Fibroblast of skin of right biceps (primary cell): ENCODE measurements around the gene STX16.
"Not testable (repeated sequence)": the region's sequence is repeated elsewhere in the genome, so short reads cannot be mapped to it uniquely, and the experiment has no call there.

Experiments used
- DNase-seq: peaks from one replicate; pipeline ENCODE4 v3.0.0-alpha.2; 2013

STX16 gene

GRCh38 chr20:58712806-58713731 is 62.0 kb downstream of the STX16 start:
- DNase-seq = no peak

GRCh38 chr20:58713801-58714339 is 62.8 kb downstream of the STX16 start:
- no peak for DNase-seq

DNA sequence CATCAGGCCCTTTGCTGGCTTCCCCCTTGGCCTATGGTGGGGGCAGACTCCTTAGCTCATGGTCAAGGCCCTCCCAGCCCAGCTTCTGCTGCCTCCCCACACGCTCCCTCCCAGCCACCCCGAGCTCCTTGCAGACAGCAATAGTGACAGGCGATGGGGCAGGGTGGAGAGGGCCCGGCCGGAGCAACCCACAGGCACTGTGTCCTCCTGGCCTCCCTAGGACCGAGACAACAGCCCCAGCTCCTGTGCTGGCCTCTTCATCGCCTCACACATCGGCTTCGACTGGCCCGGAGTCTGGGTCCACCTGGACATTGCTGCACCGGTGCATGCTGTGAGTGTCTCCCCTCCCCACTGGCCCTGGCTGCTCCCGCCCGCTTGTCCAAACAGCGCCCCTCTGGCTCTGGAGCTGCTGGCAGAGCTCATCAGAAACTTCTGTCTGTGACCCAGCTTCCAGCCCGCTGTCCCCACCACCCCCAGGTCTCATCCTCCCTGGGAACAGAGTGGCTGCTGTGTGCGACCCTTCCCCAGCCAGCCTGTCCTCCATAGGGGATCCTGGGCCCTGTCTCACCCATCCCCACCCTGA is 63.3 kb downstream of the STX16 start:
- DNase-seq = no peak

DNA sequence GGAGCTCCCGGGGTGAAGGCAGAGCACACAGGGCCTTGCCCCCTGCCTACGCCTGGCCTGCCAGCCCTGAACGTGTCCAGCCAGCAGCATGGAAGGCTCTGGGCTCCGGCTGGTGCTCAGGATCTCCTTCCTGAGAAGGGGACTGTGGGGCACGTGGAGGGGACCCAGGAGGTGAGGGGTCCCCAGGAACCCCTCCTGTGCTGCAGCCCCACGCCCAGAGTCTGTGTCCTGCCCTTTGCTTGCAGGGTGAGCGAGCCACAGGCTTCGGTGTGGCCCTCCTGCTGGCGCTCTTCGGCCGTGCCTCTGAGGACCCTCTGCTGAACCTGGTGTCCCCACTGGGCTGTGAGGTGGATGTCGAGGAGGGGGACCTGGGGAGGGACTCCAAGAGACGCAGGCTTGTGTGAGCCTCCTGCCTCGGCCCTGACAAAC is 63.9 kb downstream of the STX16 start:
- no peak for DNase-seq

DNA sequence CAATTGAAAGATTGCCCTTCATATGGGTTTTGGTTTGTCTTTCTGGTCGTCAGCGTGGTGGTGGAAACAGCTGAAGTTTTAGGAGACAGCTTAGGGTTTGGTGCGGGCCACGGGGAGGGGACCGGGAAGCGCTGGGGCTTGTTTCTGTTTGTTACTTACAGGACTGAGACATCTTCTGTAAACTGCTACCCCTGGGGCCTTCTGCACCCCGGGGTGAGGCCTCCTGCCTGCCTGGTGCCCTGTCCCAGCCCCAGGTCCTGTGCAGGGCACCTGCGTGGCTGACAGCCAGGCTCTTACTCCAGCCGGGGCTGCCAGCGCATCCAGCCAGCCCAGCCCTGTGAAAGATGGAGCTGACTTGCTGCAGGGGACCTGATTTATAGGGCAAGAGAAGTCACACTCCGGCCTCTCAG is 64.3 kb downstream of the STX16 start:
- no peak for DNase-seq

DNA sequence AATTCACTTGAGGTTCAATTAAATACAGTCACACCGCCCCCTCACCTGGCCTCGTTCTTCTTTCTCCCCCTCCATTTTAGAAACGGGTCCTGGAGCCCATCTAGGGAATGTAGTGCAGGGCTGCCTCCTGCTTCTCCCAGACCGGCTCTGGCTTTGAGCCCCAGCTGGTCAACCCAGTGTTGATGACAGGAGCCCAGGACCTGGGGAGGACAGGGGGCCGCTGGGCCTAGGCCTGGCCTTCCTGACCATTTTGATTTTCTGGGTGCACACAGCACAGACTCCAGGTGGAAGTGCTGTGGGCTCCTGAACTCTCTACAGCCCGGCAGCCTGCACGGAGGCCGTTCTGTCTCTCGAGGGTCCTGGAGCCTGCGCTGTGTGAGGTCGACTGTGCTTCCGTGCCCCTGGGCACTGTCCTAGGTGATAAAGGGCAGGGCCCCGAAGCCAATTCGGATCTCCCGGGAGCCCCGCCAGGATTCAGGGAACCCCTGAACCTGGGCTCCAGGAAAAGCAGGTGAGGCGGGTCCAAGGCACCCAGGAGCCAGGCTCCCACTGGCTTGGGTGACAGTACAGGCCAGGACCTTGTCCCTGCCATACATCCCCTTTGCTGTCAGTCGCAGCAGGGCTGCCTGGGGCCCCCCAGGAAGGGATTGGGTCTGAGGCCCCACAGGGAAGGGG is 64.9 kb downstream of the STX16 start:
- DNase-seq = no peak

- no peak for DNase-seq
Measured at GRCh38 chr20:58716476-58717277, 65.6 kb downstream of the STX16 start.

GRCh38 chr20:58717278-58718091 is 66.4 kb downstream of the STX16 start:
- no peak for DNase-seq

- no peak for DNase-seq
Measured at GRCh38 chr20:58718121-58718563, 67.1 kb downstream of the STX16 start.

- DNase-seq = no peak
Measured at GRCh38 chr20:58718729-58719128, 67.6 kb downstream of the STX16 start.

GRCh38 chr20:58719258-58719657 is 68.2 kb downstream of the STX16 start:
- no peak for DNase-seq

DNA sequence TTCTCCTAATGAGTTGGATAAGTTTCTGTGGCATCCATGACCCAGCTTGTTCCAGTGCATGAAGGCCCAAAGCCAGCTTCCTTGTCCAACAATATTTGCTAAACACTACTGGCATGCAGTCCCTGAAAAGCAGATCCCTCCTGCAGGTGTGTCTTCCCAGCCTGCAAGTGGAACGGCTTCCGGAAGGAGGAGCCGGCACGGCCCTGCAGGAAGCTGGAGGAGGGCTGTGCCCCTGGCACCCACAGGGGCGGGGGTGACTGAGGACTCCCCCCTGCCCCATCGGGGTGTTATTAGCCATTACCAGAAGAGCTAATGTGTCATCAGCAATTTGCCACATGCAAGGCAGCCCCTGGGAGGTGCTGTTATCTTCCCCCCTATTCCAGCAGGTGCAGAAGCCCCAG is 68.9 kb downstream of the STX16 start:
- DNase-seq = no peak

DNA sequence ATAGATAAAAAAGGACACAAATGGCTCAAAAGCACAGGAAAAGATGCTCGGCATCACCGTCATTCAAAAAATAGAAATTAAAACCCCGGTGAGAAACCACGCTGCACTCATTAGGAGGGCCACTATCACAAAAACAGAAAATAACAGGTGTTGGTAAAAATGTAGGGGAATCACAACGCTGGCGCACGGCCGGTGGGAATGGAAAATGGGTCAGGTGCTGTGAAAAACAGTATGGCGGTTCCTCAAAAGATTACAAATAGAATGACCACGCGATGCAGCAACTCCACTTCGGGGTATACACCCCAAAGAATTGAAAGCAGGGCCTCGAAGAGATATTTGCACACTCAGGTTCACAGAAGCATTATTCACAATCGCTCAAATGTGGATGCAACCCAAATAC is 69.8 kb downstream of the STX16 start:
- no peak for DNase-seq

DNA sequence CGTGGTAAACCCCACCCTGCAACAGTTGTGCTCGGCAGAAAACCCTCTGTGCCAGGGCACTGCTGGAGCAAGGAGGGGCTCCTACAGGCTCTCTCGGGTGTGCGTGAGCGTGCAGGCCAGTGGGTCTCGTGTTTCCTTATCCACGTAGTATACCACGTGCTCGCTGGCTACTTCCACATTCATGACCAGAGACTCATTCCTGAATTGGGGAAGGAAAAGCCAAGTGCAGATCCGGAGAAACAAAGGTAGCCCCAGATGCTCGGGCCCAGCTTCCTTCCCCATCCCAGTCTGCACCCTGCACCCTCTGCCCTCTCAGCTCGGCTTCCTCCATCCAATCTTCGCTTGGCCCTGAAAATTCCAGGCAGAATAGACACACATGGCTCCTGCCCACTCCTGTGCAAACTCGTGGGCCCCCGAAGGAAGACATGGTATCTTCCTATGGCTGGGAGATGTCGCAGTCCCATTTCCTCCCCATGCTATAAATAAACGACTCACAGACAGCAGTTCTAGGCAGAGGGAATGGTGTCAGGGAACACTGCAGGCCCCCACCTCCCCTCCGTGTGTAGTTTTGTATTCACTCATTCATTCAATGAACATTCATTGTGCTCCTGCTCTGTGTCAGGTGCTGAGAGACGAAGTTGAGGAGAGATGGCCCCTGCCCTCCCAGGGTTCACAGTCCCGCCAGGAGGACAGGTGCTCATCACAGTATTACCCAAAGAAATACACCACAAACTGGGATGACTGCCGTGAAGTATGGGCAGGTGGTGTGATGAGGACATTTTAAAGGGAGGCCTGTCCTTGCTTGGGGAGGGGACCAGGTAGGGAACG is 71.1 kb downstream of the STX16 start:
- DNase-seq = no peak

DNA sequence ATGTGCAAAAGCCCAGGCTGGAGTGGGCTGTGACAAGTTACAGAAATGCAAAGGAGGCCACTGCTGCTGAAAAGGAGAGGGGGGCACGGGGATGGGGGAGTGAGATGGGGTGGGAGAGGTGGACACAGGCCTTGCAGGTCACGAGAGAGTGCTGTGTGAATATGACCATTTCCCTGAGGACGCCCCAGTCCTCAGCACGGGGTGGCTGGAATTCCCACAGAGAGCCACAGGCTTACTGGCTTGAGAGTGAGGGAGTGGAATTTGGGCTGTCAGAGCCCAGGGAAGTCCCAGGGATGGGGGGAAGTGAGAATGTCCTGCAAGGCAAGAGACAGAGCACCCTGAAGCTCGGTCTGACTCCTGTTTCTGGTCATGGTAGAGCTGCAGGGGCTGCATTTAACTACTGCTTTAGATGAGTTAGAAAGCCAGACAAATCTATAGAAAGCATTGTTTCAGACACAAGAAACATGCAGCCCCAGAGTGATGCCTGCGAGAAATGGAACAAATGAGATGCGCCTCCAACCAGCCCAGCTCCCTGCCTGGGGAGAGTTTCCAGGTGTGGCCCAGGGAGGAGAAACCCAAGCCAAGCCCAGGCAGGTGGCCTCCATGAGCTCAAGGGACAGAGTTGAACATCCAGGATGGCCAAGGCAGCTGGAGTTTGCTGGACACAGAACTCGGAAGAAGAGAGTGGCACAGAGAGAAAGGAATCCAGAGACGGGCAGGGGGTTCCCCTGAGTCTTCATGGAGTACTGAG is 72.0 kb downstream of the STX16 start:
- no peak for DNase-seq

DNA sequence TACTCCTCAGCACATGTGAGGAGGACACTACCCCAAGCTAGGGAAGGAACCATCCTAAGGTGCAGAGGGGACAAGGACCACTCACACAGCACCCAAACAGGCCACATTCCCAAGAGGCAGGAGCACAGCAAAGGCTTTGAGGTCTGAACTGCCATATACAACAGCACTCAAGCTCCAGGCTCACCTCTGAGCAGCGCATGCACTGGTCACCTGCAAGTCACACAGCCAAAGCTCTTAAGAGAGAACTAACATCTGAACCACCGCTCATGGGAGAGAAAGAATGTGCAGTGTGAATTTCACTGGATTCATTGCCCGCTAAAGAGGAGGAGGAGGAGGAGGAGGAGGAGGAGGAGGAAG is 72.5 kb downstream of the STX16 start:
- no peak for DNase-seq

GRCh38 chr20:58726156-58726555 is 75.1 kb downstream of the STX16 start:
- DNase-seq = not testable (repeated sequence)
